ENCODE data around the gene OR4Q2. TPM values are rescaled to one million over a fixed set of nuclear protein-coding genes. Genes with fewer than 3 reads are reported as not detected.

Gene OR4Q2
- total RNA-seq, result not detected in 2 replicates

GRCh38 chr14:20001863-20002262 is at the start of gene OR4Q2:
OR4Q2 (plus strand) TSS chr14:20002163.

GRCh38 chr14:19975291-19975690 is 26.7 kb upstream of the OR4Q2 start, which contains the start of gene OR4K15:
OR4K15 (plus strand) TSS chr14:19975591; CDS start chr14:19975591, 0 bp downstream.

GRCh38 chr14:20019257-20019865 is 17.4 kb downstream of the OR4Q2 start, which contains the start of gene OR4K14:
OR4K14 (minus strand) TSS chr14:20019307; CDS start chr14:20015193, 4,114 bp downstream.

GRCh38 chr14:20035938-20036337 is 34.0 kb downstream of the OR4Q2 start, which contains the start of gene OR4K13:
OR4K13 (minus strand) TSS chr14:20036038; CDS start chr14:20034758, 1,280 bp downstream.

Other genes with a start within 250 kb of the OR4Q2 start
- gene OR4M1, start 228.7 kb upstream of the OR4Q2 start, total RNA-seq, result not detected in 2 replicates
- gene OR4N2, start 198.4 kb upstream of the OR4Q2 start, total RNA-seq, result not detected in 2 replicates
- gene OR4K2, start 127.0 kb upstream of the OR4Q2 start, total RNA-seq, result not detected in 2 replicates
- not detected in 2 replicates for gene OR4K5, start 81.6 kb upstream of the OR4Q2 start, total RNA-seq
- gene OR4K1, start 71.2 kb upstream of the OR4Q2 start, total RNA-seq, result not detected in 2 replicates
- not detected in 2 replicates for gene OR4K15, start 26.6 kb upstream of the OR4Q2 start, total RNA-seq
- not detected in 2 replicates for gene OR4K14, start 17.1 kb downstream of the OR4Q2 start, total RNA-seq
- gene OR4K13, start 33.9 kb downstream of the OR4Q2 start, total RNA-seq, result under 0.01 TPM in 1 of 2 replicates, not detected in the other
- gene OR4L1, start 57.9 kb downstream of the OR4Q2 start, total RNA-seq, result not detected in 2 replicates
- gene OR4K17, start 108.6 kb downstream of the OR4Q2 start, total RNA-seq, result not detected in 2 replicates
- gene OR4N5, start 136.7 kb downstream of the OR4Q2 start, total RNA-seq, result not detected in 2 replicates
- not detected in 2 replicates for gene OR11G2, start 188.7 kb downstream of the OR4Q2 start, total RNA-seq
- gene OR11H6, start 221.5 kb downstream of the OR4Q2 start, total RNA-seq, result not detected in 2 replicates
- not detected in 2 replicates for gene OR11H7, start 226.8 kb downstream of the OR4Q2 start, total RNA-seq
- not detected in 2 replicates for gene OR11H4, start 237.1 kb downstream of the OR4Q2 start, total RNA-seq

Data from bronchial smooth muscle cell (primary cell).